ENCODE measurements around the gene UHRF2. TPM values are rescaled to one million over a fixed set of nuclear protein-coding genes. Genes with fewer than 3 reads are reported as not detected.

UHRF2 gene
- total and polyA plus RNA-seq, 2 donors from 2014 or later, result 14.2 to 45.1 TPM

DNA sequence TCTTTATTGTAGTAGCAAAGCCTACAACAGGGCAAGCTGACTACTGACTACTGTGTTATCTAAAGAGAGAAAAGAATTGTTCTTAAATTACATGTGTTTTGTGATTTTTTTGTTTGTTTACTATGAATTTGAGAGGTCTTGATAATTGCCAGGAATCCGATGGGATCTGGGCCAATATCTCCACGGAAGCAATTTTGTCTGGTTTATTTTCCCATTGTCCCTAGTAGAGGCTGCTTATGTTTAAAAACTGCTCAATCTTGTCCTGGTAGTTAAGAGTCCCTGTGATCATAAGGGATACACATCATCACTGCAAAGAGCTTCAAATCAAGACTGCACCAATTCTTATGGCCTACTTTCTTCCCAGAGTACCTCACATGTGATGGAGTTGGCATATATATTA is 138.1 kb downstream of the UHRF2 start:
- no peak overlapping the region for H3K9ac ChIP-seq (ENCODE audit: low read length in 3 of 3)
- no peaks in the 10 kb centered on the region for H3K4me1 ChIP-seq (ENCODE audit: control insufficient read depth in 2 of 3, insufficient read depth in 2 of 3, low read depth in 1 of 3, low read length in 3 of 3)
- H3K4me3 ChIP-seq (ENCODE audit: low read length in 3 of 3), result no peak overlapping the region
- TF ChIP-seq, protein P1, sequence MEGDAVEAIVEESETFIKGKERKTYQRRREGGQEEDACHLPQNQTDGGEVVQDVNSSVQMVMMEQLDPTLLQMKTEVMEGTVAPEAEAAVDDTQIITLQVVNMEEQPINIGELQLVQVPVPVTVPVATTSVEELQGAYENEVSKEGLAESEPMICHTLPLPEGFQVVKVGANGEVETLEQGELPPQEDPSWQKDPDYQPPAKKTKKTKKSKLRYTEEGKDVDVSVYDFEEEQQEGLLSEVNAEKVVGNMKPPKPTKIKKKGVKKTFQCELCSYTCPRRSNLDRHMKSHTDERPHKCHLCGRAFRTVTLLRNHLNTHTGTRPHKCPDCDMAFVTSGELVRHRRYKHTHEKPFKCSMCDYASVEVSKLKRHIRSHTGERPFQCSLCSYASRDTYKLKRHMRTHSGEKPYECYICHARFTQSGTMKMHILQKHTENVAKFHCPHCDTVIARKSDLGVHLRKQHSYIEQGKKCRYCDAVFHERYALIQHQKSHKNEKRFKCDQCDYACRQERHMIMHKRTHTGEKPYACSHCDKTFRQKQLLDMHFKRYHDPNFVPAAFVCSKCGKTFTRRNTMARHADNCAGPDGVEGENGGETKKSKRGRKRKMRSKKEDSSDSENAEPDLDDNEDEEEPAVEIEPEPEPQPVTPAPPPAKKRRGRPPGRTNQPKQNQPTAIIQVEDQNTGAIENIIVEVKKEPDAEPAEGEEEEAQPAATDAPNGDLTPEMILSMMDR (IDR thresholded peaks at IDR 0.05; ENCODE audit: borderline replicate concordance, extremely low read depth, insufficient read depth), result no peak
- peaks cover 0 to 23% (median 9%) of the 10 kb centered on the region in 3 donors for H3K36me3 ChIP-seq (ENCODE audit: control insufficient read depth in 2 of 3, insufficient read depth in 3 of 3, low read length in 3 of 3)
- DNase-seq (no peak), FAIRE-seq (no peak)
- intact Hi-C loops (cut with DNase I), result no loop called here
- H3K9me3 ChIP-seq (ENCODE audit: control insufficient read depth in 2 of 3, insufficient read depth in 1 of 3, low read length in 3 of 3), result no peaks in the 10 kb centered on the region
- H3K27ac ChIP-seq (ENCODE audit: low read depth in 2 of 2, low read length in 2 of 2), result no peak overlapping the region
- no peaks in the 10 kb centered on the region for H3K27me3 ChIP-seq (ENCODE audit: control insufficient read depth, insufficient read depth, low read length)

DNA sequence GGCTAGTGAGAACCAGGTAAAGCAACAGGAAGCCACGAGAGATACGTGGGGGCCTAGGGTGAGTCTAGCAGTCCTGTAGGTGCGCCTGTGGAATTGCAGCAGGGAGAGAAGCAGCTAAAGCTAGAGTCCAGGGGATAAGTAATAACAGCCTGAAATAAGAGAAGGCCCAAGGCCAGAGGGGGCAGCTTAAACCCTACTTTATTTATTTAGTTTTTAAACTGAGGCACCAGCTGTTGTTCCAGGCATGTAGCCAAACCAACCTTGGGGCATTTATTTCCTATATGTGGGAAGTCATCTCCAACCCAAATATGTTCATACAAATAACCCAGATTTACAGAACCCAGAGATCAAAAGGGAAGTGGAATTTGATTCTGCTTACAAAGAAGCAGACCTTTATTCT is 139.0 kb downstream of the UHRF2 start:
- FAIRE-seq (no peak), DNase-seq (peak in 1 of 5 donors; percentile 9)
- Histone ChIP-seq H3K4me3 (ENCODE audit: low read length in 3 of 3) (no peak overlapping the region), H3K9ac (ENCODE audit: low read length in 3 of 3) (no peak overlapping the region), H3K36me3 (ENCODE audit: control insufficient read depth in 2 of 3, insufficient read depth in 3 of 3, low read length in 3 of 3) (peaks cover 0 to 23% (median 11%) of the 10 kb centered on the region in 3 donors), H3K4me1 (ENCODE audit: control insufficient read depth in 2 of 3, insufficient read depth in 2 of 3, low read depth in 1 of 3, low read length in 3 of 3) (no peaks in the 10 kb centered on the region), H3K27ac (ENCODE audit: low read depth in 2 of 2, low read length in 2 of 2) (no peak overlapping the region), H3K27me3 (ENCODE audit: control insufficient read depth, insufficient read depth, low read length) (no peaks in the 10 kb centered on the region), H3K9me3 (ENCODE audit: control insufficient read depth in 2 of 3, insufficient read depth in 1 of 3, low read length in 3 of 3) (no peaks in the 10 kb centered on the region)
- TF ChIP-seq, protein P1 (IDR thresholded peaks at IDR 0.05; ENCODE audit: borderline replicate concordance, extremely low read depth, insufficient read depth), result no peak
- intact Hi-C loops (cut with DNase I), result no loop called here

DNA sequence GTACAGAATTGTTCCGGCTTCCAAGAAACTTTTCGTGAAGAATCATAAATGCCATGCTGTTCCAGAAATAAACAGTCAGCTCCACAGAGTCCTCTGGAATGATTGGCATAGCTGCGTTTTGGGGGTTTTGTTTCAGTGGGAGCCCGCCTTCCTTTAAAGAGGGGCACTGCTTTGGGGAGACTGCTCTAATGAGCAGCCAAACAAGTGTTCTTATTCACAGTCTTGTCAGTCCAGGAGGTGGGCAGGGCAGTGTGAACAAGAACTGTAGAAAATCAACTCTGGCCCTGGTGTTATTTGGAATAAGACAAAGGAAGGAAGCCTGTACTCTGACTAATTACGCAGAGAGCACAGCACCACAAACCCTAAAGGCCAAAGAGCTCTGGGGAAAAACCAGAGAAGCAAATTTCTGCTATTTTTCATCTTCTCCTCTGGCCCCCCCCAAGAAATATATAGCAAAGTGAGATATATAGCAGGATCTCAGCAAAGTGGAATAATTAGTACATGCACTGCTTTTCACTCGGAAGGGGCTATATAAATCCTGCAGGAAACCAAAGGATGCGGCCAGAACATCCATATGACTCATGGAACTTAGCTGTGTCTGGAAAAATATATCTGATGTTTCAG is 139.6 kb downstream of the UHRF2 start:
- H3K9ac ChIP-seq (ENCODE audit: low read length in 3 of 3), result no peak overlapping the region
- H3K9me3 ChIP-seq (ENCODE audit: control insufficient read depth in 2 of 3, insufficient read depth in 1 of 3, low read length in 3 of 3), result no peaks in the 10 kb centered on the region
- H3K36me3 ChIP-seq (ENCODE audit: control insufficient read depth in 2 of 3, insufficient read depth in 3 of 3, low read length in 3 of 3), result peaks cover 0 to 23% (median 11%) of the 10 kb centered on the region in 3 donors
- no peaks in the 10 kb centered on the region for H3K4me1 ChIP-seq (ENCODE audit: control insufficient read depth in 2 of 3, insufficient read depth in 2 of 3, low read depth in 1 of 3, low read length in 3 of 3)
- H3K4me3 ChIP-seq (ENCODE audit: low read length in 3 of 3), result no peak overlapping the region
- FAIRE-seq (no peak), DNase-seq (no peak)
- intact Hi-C loops (cut with DNase I), result no loop called here
- no peaks in the 10 kb centered on the region for H3K27me3 ChIP-seq (ENCODE audit: control insufficient read depth, insufficient read depth, low read length)
- TF ChIP-seq, protein P1 (IDR thresholded peaks at IDR 0.05; ENCODE audit: borderline replicate concordance, extremely low read depth, insufficient read depth), result no peak
- H3K27ac ChIP-seq (ENCODE audit: low read depth in 2 of 2, low read length in 2 of 2), result no peak overlapping the region

DNA sequence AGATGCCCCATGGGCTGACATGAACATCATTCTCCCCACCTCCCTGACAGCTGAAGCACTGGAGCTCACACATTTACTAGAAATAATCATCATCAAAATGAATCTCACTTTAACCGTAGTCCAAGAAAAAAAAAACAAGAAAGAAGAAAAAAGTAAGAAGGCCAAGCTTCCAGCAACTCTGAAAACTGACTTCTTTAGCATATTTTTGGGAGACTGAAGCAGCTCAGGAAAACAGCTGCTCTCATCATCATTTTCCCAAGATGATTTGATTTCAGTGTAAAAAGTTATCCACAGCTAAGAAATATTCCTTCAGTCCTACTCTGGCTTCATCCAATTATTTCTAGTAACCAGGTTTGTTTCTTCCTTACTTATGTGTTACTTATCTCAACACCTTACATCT is 140.9 kb downstream of the UHRF2 start:
- no peak for DNase-seq
- no peak overlapping the region for H3K27ac ChIP-seq (ENCODE audit: low read depth in 2 of 2, low read length in 2 of 2)
- TF ChIP-seq, protein P1 (IDR thresholded peaks at IDR 0.05; ENCODE audit: borderline replicate concordance, extremely low read depth, insufficient read depth), result no peak
- no peaks in the 10 kb centered on the region for H3K9me3 ChIP-seq (ENCODE audit: control insufficient read depth in 2 of 3, insufficient read depth in 1 of 3, low read length in 3 of 3)
- H3K4me3 ChIP-seq (ENCODE audit: low read length in 3 of 3), result no peak overlapping the region
- no peaks in the 10 kb centered on the region for H3K4me1 ChIP-seq (ENCODE audit: control insufficient read depth in 2 of 3, insufficient read depth in 2 of 3, low read depth in 1 of 3, low read length in 3 of 3)
- H3K27me3 ChIP-seq (ENCODE audit: control insufficient read depth, insufficient read depth, low read length), result no peaks in the 10 kb centered on the region
- intact Hi-C loops (cut with DNase I), result no loop called here
- no peak overlapping the region for H3K9ac ChIP-seq (ENCODE audit: low read length in 3 of 3)
- FAIRE-seq, result no peak
- H3K36me3 ChIP-seq (ENCODE audit: control insufficient read depth in 2 of 3, insufficient read depth in 3 of 3, low read length in 3 of 3), result peaks cover 0 to 23% (median 19%) of the 10 kb centered on the region in 3 donors

Data from kidney (tissue), 14 donors.